K562 (cell line): Measurements from ENCODE around the gene ACSS2. TPM values are rescaled to one million over a fixed set of nuclear protein-coding genes. Genes with fewer than 3 reads are reported as not detected.

Experiments used
- CCNT2 ChIP-seq: IDR thresholded peaks from 2 replicates; pipeline ENCODE4 v1.6.1; 2011; ENCODE audit warnings: borderline replicate concordance, low read depth, mild to moderate bottlenecking, moderate library complexity, mixed read lengths, low read length; ENCODE audit not compliant: insufficient read length; ENCODE audit errors: extremely low read depth
- CREM ChIP-seq: IDR thresholded peaks from 2 replicates; pipeline ENCODE4 v1.6.1; 2014; ENCODE audit warnings: antibody characterized with exemption, low read depth
- E2F5 ChIP-seq: sonication (generic); formaldehyde crosslinking; IDR thresholded peaks from 2 replicates; pipeline ENCODE4 v1.8.0; 2022; ENCODE audit warnings: mild to moderate bottlenecking, missing genetic modification reagents
- EHMT2 ChIP-seq: fragments of 450-650 bp; IDR thresholded peaks from 2 replicates; pipeline ENCODE4 v1.6.1; 2018; ENCODE audit warnings: antibody characterized with exemption
- FOXO4 ChIP-seq: fragments of 450-650 bp; formaldehyde crosslinking; IDR thresholded peaks from 2 replicates; pipeline ENCODE4 v1.4.0; 2020; ENCODE audit warnings: mild to moderate bottlenecking, moderate library complexity
- MXD1 ChIP-seq: fragments of 250-450 bp; sonication (Bioruptor Pico); IDR thresholded peaks from 2 replicates; pipeline ENCODE4 v1.8.0; 2021; ENCODE audit warnings: borderline replicate concordance, mild to moderate bottlenecking, moderate library complexity; ENCODE audit not compliant: poor library complexity, severe bottlenecking
- NFYB ChIP-seq: IDR thresholded peaks from 2 replicates; pipeline ENCODE4 v1.6.1; 2011; ENCODE audit warnings: mild to moderate bottlenecking, moderate library complexity; ENCODE audit not compliant: insufficient read length; ENCODE audit errors: extremely low read depth
- PHF20 ChIP-seq: fragments of 450-650 bp; IDR thresholded peaks from 2 replicates; pipeline ENCODE4 v1.6.1; 2018; ENCODE audit not compliant: partially characterized antibody
- PHTF2 ChIP-seq: fragments of 250-450 bp; sonication (Bioruptor Pico); IDR thresholded peaks from 2 replicates; pipeline ENCODE4 v1.5.0; 2021; ENCODE audit warnings: mild to moderate bottlenecking
- ZNF316 ChIP-seq: fragments of 450-650 bp; IDR thresholded peaks from 2 replicates; pipeline ENCODE4 v1.6.1; 2016
- ZNF75A ChIP-seq: fragments of 450-650 bp; formaldehyde crosslinking; IDR thresholded peaks from 2 replicates; pipeline ENCODE4 v1.4.0; 2020; ENCODE audit warnings: mild to moderate bottlenecking
- polyA plus RNA-seq, 8 experiments: library from polyadenylated mRNA; depleted of rRNA in 4 of 8; stranded (reverse) in 5 of 8; unstranded in 3 of 8; fragments of >200 nt; fragmentation: Nextera tagmentation in 2 of 8; fragmentation: Illumina TruSeq in 1 of 8; extraction: Ambion mirVana in 2 of 8; extraction: Trizol in 1 of 8; gene quantifications; 2 replicates each; pipeline versions ENCODE4 v1.2.1 to v1.2.3, GENCODE V29; 2011 to 2014; ENCODE audit warnings: inconsistent platforms in 1 of 8, missing spikeins in 1 of 8
- total RNA-seq, 7 experiments: library from RNA; depleted of rRNA in 6 of 7; stranded (reverse); fragments of >200 nt in 6 of 7; fragmentation: Illumina TruSeq in 2 of 7; extraction: Trizol in 2 of 7; gene quantifications; 2 replicates each; pipeline versions ENCODE4 v1.2.1 to v1.2.3, GENCODE V29; 2011 to 2021; ENCODE audit warnings: low replicate concordance in 1 of 7

Gene ACSS2
- total and polyA plus RNA-seq, 9 of the 15 experiments (the other 6 are each of a cell fraction or from before 2014, with no cell fraction given), result 21.9 to 246 (median 66.2) TPM

- TF ChIP-seq FOXO4 (CRISPR knock-in tag), result peak; percentile 26; the same call in 1 of the 2 replicates
- TF ChIP-seq ZNF75A, result no peak
- no peak for TF ChIP-seq ZNF316
- TF ChIP-seq CREM, result no peak
- TF ChIP-seq PHF20, result no peak
- no peak for TF ChIP-seq CCNT2
- no peak for TF ChIP-seq NFYB
- 0 out of 2 replicates have a peak, but pooled peaks have one; percentile 36 for TF ChIP-seq E2F5 (CRISPR knock-in tag)
- no peak for TF ChIP-seq EHMT2
- TF ChIP-seq PHTF2 (CRISPR knock-in tag), result no peak
- TF ChIP-seq MXD1 (CRISPR knock-in tag), result no peak
- TF ChIP-seq, all 486 proteins: peak for 74
These were observed at the start of gene ACSS2 (continued) for GRCh38 chr20:34876406-34877282.
